RKO (cell line): Measurements from ENCODE around the gene PFDN1.

Experiments
- DNase-seq: peaks from one replicate; pipeline ENCODE4 v3.0.0-alpha.2; 2016; ENCODE audit warnings: low spot score

PFDN1 gene

GRCh38 chr5:140328036-140328764 lies 25.3 kb upstream of the PFDN1 start:
- DNase-seq, result no peak

GRCh38 chr5:140327589-140327988 lies 24.7 kb upstream of the PFDN1 start:
- DNase-seq, result no peak

- DNase-seq, result no peak
Observed at GRCh38 chr5:140325486-140325885, 22.6 kb upstream of the PFDN1 start.

- no peak for DNase-seq
Observed at GRCh38 chr5:140324617-140325241, 21.8 kb upstream of the PFDN1 start.

GRCh38 chr5:140324041-140324600 lies 21.2 kb upstream of the PFDN1 start:
- no peak for DNase-seq

- DNase-seq, result no peak
Observed at GRCh38 chr5:140322751-140323731, 20.1 kb upstream of the PFDN1 start.

- DNase-seq, result no peak
Observed at GRCh38 chr5:140321796-140322195, 18.9 kb upstream of the PFDN1 start.

GRCh38 chr5:140319833-140320232 lies 16.9 kb upstream of the PFDN1 start:
- DNase-seq, result no peak

GRCh38 chr5:140318792-140319191 lies 15.9 kb upstream of the PFDN1 start:
- DNase-seq, result no peak

- DNase-seq, result peak; percentile 62
Observed at GRCh38 chr5:140317859-140318258, 15.0 kb upstream of the PFDN1 start.

GRCh38 chr5:140312791-140313189 lies 9.9 kb upstream of the PFDN1 start:
- no peak for DNase-seq

GRCh38 chr5:140312067-140312790 lies 9.3 kb upstream of the PFDN1 start:
- peak; percentile 97 for DNase-seq

- peak; percentile 90 for DNase-seq
Observed at GRCh38 chr5:140311011-140311467, 8.1 kb upstream of the PFDN1 start.

GRCh38 chr5:140310434-140310833 lies 7.5 kb upstream of the PFDN1 start:
- DNase-seq, result no peak

GRCh38 chr5:140309706-140310249 lies 6.9 kb upstream of the PFDN1 start:
- no peak for DNase-seq

- no peak for DNase-seq
Observed at GRCh38 chr5:140305471-140305870, 2.6 kb upstream of the PFDN1 start.

- DNase-seq, result no peak
Observed at GRCh38 chr5:140303966-140304365, 1.1 kb upstream of the PFDN1 start.

GRCh38 chr5:140301136-140301535 lies 1.8 kb downstream of the PFDN1 start:
- DNase-seq, result no peak

- DNase-seq, result no peak
Observed at GRCh38 chr5:140299056-140299455, 3.8 kb downstream of the PFDN1 start.

- DNase-seq, result peak; percentile 88
Observed at GRCh38 chr5:140298183-140298601, 4.7 kb downstream of the PFDN1 start.

GRCh38 chr5:140297283-140297682 lies 5.6 kb downstream of the PFDN1 start:
- DNase-seq, result no peak
